CD4-positive, alpha-beta T cell (primary cell): ENCODE measurements around the gene GSS. TPM values are rescaled to one million over a fixed set of nuclear protein-coding genes. Genes with fewer than 3 reads are reported as not detected.

ENCODE experiments used
- ATAC-seq: fragments of 200-7000 bp; cut with Tn5 transposase; one replicate; pipeline ENCODE4 v1.10.0; 2022; ENCODE audit warnings: mild to moderate bottlenecking; ENCODE audit not compliant: poor library complexity
- CTCF ChIA-PET: fragments of 350-600 bp; sonication (Branson Sonifier 250); formaldehyde crosslinking; loops from one replicate; lab custom pipeline; 2021; ENCODE audit warnings: antibody characterized with exemption, inconsistent platforms; lab: Charles Lee
- POLR2A ChIA-PET: fragments of 350-600 bp; sonication (Branson Sonifier 250); formaldehyde crosslinking; loops from one replicate; lab custom pipeline; 2021; ENCODE audit warnings: antibody characterized with exemption, inconsistent platforms; lab: Charles Lee
- DNase-seq, 14 experiments: peaks; one replicate each; pipeline ENCODE4 v3.0.0-alpha.2; 2013 to 2020; ENCODE audit warnings: mixed read lengths in 2 of 14
- H3K27ac ChIP-seq, 2 donors: one replicate each; pipeline versions ENCODE4 v1.5.1 to v1.7.0; 2013; ENCODE audit warnings: low read length in 2 of 2, low read depth in 1 of 2, mild to moderate bottlenecking in 1 of 2
- H3K27me3 ChIP-seq, 2 experiments: 1 replicate in 1 of 2; 2 replicates in 1 of 2; pipeline versions ENCODE4 v1.6.1 to v1.7.0; 2013; ENCODE audit warnings: low read length in 2 of 2, control low read depth in 1 of 2, mild to moderate bottlenecking in 1 of 2, moderate library complexity in 1 of 2; ENCODE audit not compliant: insufficient read depth in 2 of 2, control insufficient read depth in 1 of 2
- H3K36me3 ChIP-seq: one replicate; pipeline ENCODE4 v1.6.1; 2013; ENCODE audit warnings: low read length, control low read depth; ENCODE audit not compliant: insufficient read depth
- H3K4me1 ChIP-seq: one replicate; pipeline ENCODE4 v1.6.1; 2013; ENCODE audit warnings: low read length, control low read depth; ENCODE audit not compliant: insufficient read depth
- H3K4me3 ChIP-seq: one replicate; pipeline ENCODE4 v1.5.1; 2013; ENCODE audit warnings: mild to moderate bottlenecking, low read length, moderate library complexity
- H3K9me3 ChIP-seq, 2 experiments: 1 replicate in 1 of 2; 2 replicates in 1 of 2; pipeline versions ENCODE4 v1.6.1 to v1.7.0; 2013; ENCODE audit warnings: low read length in 2 of 2, mild to moderate bottlenecking in 2 of 2, control low read depth in 1 of 2, moderate library complexity in 1 of 2; ENCODE audit not compliant: control insufficient read depth in 1 of 2, insufficient read depth in 1 of 2
- H3K27ac Mint-ChIP-seq: one replicate; pipeline ENCODE4 v1.8.0; 2020; ENCODE audit warnings: mixed read lengths
- H3K27me3 Mint-ChIP-seq: one replicate; pipeline ENCODE4 v1.8.0; 2021; ENCODE audit warnings: mixed read lengths
- H3K36me3 Mint-ChIP-seq: one replicate; pipeline ENCODE4 v1.8.0; 2021; ENCODE audit warnings: low read depth, mixed read lengths
- H3K4me1 Mint-ChIP-seq: one replicate; pipeline ENCODE4 v1.8.0; 2021; ENCODE audit warnings: low read depth, mixed read lengths
- H3K4me3 Mint-ChIP-seq: one replicate; pipeline ENCODE4 v1.8.0; 2020; ENCODE audit warnings: mild to moderate bottlenecking, mixed read lengths
- H3K9me3 Mint-ChIP-seq: one replicate; pipeline ENCODE4 v1.8.0; 2020; ENCODE audit warnings: mixed read lengths
- intact Hi-C, 2 experiments: fragments of 100-400 bp; cut with DNase I in 1 of 2; cut with micrococcal nuclease in 1 of 2; formaldehyde crosslinking; loops; one replicate each; pipeline versions ENCODE4 v1.15.1 to v1.9.0; 2023 to 2025; cut with DNase I, micrococcal nuclease
- total RNA-seq, 174 experiments: library from RNA in 2 of 174; stranded (reverse) in 2 of 174; gene quantifications; one replicate each; pipeline ENCODE4 v1.2.3 and lab custom pipeline; 2021 to 2026
- TF ChIP-seq, protein P1 (sequence below): fragments of 200-600 bp; IDR thresholded peaks from one replicate; pipeline ENCODE4 v1.8.0; 2022; ENCODE audit warnings: antibody characterized with exemption, mild to moderate bottlenecking

The GSS gene
- total RNA-seq, 2 experiments from 2014 or later = 24.3 to 24.7 TPM

DNA sequence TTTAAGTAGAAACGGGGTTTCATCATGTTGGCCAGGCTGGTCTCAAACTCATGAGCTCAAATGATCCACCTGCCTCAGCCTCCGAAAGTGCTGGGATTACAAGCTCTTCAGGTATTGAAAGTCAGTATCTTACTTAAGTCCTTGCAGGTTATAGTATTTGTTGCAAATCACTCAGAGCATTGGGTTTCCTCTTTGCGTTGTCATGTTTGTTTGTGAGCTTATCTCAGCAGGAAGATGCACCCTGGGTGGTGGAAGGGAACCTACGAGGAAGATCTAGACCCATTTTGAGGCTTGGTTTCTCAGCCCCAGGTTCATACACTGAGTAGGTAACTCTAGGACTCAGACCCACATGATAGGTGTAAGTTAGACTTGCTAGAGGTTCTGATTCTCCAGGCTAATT is 18.6 kb upstream of the GSS start:
- Histone ChIP-seq H3K9me3 (no peaks in the 10 kb centered on the region), H3K36me3 (no peaks in the 10 kb centered on the region), H3K27ac (no peak overlapping the region), H3K4me3 (no peak overlapping the region), H3K4me1 (no peaks in the 10 kb centered on the region), H3K27me3 (no peaks in the 10 kb centered on the region)
- TF ChIP-seq, protein P1, sequence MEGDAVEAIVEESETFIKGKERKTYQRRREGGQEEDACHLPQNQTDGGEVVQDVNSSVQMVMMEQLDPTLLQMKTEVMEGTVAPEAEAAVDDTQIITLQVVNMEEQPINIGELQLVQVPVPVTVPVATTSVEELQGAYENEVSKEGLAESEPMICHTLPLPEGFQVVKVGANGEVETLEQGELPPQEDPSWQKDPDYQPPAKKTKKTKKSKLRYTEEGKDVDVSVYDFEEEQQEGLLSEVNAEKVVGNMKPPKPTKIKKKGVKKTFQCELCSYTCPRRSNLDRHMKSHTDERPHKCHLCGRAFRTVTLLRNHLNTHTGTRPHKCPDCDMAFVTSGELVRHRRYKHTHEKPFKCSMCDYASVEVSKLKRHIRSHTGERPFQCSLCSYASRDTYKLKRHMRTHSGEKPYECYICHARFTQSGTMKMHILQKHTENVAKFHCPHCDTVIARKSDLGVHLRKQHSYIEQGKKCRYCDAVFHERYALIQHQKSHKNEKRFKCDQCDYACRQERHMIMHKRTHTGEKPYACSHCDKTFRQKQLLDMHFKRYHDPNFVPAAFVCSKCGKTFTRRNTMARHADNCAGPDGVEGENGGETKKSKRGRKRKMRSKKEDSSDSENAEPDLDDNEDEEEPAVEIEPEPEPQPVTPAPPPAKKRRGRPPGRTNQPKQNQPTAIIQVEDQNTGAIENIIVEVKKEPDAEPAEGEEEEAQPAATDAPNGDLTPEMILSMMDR = no peak
- POLR2A ChIA-PET = interaction anchor here (0.6 kb wide), 1 partner anchor 968 kb away, joined by 3 read pairs; no protein-coding TSS in a partner anchor
- H3K36me3 Mint-ChIP-seq = no peaks in the 10 kb centered on the region
- CTCF ChIA-PET = no interaction called here
- ATAC-seq (no peak), DNase-seq (no peak)
- H3K27ac Mint-ChIP-seq = no peak overlapping the region
- no peaks in the 10 kb centered on the region for H3K9me3 Mint-ChIP-seq
- H3K4me1 Mint-ChIP-seq = no peaks in the 10 kb centered on the region
- intact Hi-C loops = no loop called here
- H3K27me3 Mint-ChIP-seq = peaks cover 14% of the 10 kb centered on the region
- no peak overlapping the region for H3K4me3 Mint-ChIP-seq

DNA sequence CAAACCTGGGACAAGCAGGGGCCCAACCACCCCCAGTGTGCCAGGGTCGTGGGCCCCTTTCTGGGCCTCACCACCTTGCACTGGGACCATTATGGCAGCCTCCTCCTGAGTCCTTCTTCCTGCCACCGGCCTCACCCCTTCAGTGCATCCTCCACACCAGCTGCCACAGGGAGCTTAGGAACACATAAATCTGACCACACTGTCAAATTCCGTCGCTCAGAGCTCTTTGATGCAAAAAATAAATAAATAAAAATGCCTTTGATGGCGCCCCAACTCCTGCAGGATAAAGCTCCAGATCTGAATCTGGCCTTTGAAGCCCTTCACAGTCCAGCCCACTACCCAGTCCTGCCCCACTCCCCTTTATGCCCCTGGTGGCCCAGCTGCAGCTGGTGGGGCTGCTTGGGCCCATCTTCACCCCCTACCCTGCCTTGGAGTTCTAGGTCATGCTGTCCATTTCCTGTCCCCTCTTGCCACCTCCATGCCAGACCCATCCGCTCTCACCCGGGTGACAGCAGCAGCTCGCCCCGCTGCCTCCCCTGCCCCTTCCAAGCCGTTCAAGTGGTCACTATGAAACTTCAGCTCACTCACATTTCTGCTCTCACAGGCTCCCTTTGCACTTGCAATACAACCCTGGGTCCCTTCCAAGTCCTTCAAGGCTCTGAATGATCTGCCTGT is 16.1 kb upstream of the GSS start:
- intact Hi-C loops = no loop called here
- no peaks in the 10 kb centered on the region for H3K27me3 ChIP-seq
- H3K4me1 Mint-ChIP-seq = no peaks in the 10 kb centered on the region
- no peaks in the 10 kb centered on the region for H3K36me3 ChIP-seq
- DNase-seq (no peak), ATAC-seq (no peak)
- TF ChIP-seq, protein P1 = no peak
- H3K27ac ChIP-seq = no peak overlapping the region
- CTCF ChIA-PET = interaction anchor here (0.5 kb wide), 1 partner anchor 17 kb away, joined by 3 read pairs; no protein-coding TSS in a partner anchor
- no peak overlapping the region for H3K4me3 Mint-ChIP-seq
- no peaks in the 10 kb centered on the region for H3K36me3 Mint-ChIP-seq
- H3K9me3 ChIP-seq = no peaks in the 10 kb centered on the region
- H3K27ac Mint-ChIP-seq = no peak overlapping the region
- POLR2A ChIA-PET = no interaction called here
- H3K27me3 Mint-ChIP-seq = no peaks in the 10 kb centered on the region
- no peaks in the 10 kb centered on the region for H3K9me3 Mint-ChIP-seq
- H3K4me3 ChIP-seq = no peak overlapping the region
- no peaks in the 10 kb centered on the region for H3K4me1 ChIP-seq

DNA sequence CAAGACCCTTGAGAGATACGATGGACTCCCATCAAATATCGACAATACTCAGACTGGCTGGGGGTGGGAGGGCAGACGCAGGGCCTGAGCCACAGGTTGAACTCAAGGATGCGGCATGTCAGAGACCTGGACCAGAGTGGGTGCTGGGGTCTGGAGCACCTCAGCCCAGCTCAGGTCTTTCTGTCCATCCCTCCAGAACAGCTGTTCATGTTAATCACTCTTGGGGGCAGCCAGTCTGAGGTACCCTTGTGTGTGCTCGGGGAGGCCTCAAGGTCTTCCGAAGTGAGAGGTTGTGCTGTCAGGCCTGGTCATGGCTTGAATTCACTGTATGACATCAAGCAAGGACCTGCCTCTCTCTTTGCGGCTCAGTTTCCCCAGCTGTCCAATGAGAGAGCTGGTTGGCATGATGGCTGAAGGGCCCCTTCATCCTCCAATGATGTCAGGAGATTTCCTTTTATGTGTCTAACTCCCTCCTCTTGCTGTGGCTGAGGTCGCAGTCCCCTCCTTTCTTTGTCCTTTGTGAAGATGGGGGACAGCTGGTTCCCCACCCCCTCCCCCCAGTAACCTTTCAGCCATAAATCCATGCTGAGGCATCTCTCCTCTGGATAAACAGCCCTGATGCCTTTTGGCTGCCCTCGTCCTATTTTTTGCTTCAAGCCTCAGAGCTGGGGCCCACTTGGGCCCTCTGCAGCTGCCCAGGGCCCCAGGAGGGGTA is 15.4 kb upstream of the GSS start:
- ATAC-seq (no peak), DNase-seq (no peak)
- Histone ChIP-seq H3K27ac (no peak overlapping the region), H3K4me1 (no peaks in the 10 kb centered on the region), H3K36me3 (no peaks in the 10 kb centered on the region), H3K4me3 (no peak overlapping the region), H3K27me3 (no peaks in the 10 kb centered on the region), H3K9me3 (no peaks in the 10 kb centered on the region)
- CTCF ChIA-PET = interaction anchor here (0.5 kb wide), 1 partner anchor 18 kb away, joined by 3 read pairs; no protein-coding TSS in a partner anchor
- Mint-ChIP-seq H3K9me3 (no peaks in the 10 kb centered on the region), H3K27ac (no peak overlapping the region), H3K27me3 (no peaks in the 10 kb centered on the region), H3K36me3 (no peaks in the 10 kb centered on the region), H3K4me3 (no peak overlapping the region), H3K4me1 (no peaks in the 10 kb centered on the region)
- intact Hi-C loops = no loop called here
- POLR2A ChIA-PET = no interaction called here
- TF ChIP-seq, protein P1 = no peak
